Measurements from ENCODE around the gene BYSL. TPM values are rescaled to one million over a fixed set of nuclear protein-coding genes. Genes with fewer than 3 reads are reported as not detected.

BYSL gene
- total RNA-seq, 1 experiment from 2014 or later: 58.0 TPM

DNA sequence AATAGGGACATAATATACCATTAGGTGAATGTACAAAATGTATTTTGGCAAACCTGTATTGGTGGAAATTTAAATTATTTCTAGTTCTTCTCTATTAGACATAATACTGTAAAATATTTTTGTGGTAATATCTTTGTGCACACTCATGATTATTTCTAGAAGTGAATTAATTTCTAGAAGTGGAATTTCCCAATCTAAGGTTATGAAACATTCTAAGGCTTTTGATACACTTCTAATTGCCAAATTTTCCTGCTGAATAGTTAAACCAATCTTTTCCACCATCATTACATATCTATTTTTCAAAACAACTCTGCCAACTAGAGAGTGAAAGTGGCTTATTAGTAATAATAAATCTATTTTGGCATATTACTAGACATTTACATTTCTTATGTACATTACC lies 22.2 kb downstream of the BYSL start:
- DNase-seq (ENCODE audit: unreplicated experiment): no peak
- TF ChIP-seq, protein P1, sequence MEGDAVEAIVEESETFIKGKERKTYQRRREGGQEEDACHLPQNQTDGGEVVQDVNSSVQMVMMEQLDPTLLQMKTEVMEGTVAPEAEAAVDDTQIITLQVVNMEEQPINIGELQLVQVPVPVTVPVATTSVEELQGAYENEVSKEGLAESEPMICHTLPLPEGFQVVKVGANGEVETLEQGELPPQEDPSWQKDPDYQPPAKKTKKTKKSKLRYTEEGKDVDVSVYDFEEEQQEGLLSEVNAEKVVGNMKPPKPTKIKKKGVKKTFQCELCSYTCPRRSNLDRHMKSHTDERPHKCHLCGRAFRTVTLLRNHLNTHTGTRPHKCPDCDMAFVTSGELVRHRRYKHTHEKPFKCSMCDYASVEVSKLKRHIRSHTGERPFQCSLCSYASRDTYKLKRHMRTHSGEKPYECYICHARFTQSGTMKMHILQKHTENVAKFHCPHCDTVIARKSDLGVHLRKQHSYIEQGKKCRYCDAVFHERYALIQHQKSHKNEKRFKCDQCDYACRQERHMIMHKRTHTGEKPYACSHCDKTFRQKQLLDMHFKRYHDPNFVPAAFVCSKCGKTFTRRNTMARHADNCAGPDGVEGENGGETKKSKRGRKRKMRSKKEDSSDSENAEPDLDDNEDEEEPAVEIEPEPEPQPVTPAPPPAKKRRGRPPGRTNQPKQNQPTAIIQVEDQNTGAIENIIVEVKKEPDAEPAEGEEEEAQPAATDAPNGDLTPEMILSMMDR (IDR thresholded peaks at IDR 0.05; ENCODE audit: unreplicated experiment): no peak
- Mint-ChIP-seq H3K36me3 (ENCODE audit: insufficient read depth, unreplicated experiment) (peaks cover 43% of the 10 kb centered on the region), H3K27ac (ENCODE audit: low read depth, unreplicated experiment) (no peak overlapping the region), H3K9me3 (ENCODE audit: unreplicated experiment) (no peaks in the 10 kb centered on the region), H3K4me1 (ENCODE audit: insufficient read depth, unreplicated experiment) (peaks cover 21% of the 10 kb centered on the region), H3K27me3 (ENCODE audit: insufficient read depth, unreplicated experiment) (no peaks in the 10 kb centered on the region), H3K4me3 (ENCODE audit: unreplicated experiment) (no peak overlapping the region)
- intact Hi-C loops (cut with micrococcal nuclease): no loop called here
- ChIA-PET POLR2A (interaction anchor here (1.0 to 14.4 kb wide), 4 partner anchors 21 to 103 kb away, joined by 3 to 157 read pairs (median 72); partner anchors contain the start of genes BYSL, MED20 and TAF8), CTCF (interaction anchor here (1.1 to 10.1 kb wide), 3 partner anchors 22 to 103 kb away, joined by 3 to 117 read pairs (median 4); partner anchors contain the start of genes BYSL, MED20 and TAF8)
- BruUV-seq (replicated peaks): no TSS peak

- DNase-seq (ENCODE audit: unreplicated experiment): no peak
- no peaks in the 10 kb centered on the region for H3K9me3 Mint-ChIP-seq (ENCODE audit: unreplicated experiment)
- intact Hi-C loops (cut with micrococcal nuclease): no loop called here
- ChIA-PET POLR2A (no interaction called here), CTCF (interaction anchor here (0.9 to 1.3 kb wide), 3 partner anchors 8 to 162 kb away, joined by 3 to 8 read pairs (median 3); no protein-coding TSS in a partner anchor)
- no peak overlapping the region for H3K4me3 Mint-ChIP-seq (ENCODE audit: unreplicated experiment)
- no peaks in the 10 kb centered on the region for H3K4me1 Mint-ChIP-seq (ENCODE audit: insufficient read depth, unreplicated experiment)
- TF ChIP-seq, protein P1 (IDR thresholded peaks at IDR 0.05; ENCODE audit: unreplicated experiment): no peak
- H3K27me3 Mint-ChIP-seq (ENCODE audit: insufficient read depth, unreplicated experiment): no peaks in the 10 kb centered on the region
- BruUV-seq (replicated peaks): no TSS peak
- peaks cover 34% of the 10 kb centered on the region for H3K36me3 Mint-ChIP-seq (ENCODE audit: insufficient read depth, unreplicated experiment)
- H3K27ac Mint-ChIP-seq (ENCODE audit: low read depth, unreplicated experiment): no peak overlapping the region
These were observed 26.4 kb downstream of the BYSL start for GRCh38 chr6:41947581-41948220.

DNA sequence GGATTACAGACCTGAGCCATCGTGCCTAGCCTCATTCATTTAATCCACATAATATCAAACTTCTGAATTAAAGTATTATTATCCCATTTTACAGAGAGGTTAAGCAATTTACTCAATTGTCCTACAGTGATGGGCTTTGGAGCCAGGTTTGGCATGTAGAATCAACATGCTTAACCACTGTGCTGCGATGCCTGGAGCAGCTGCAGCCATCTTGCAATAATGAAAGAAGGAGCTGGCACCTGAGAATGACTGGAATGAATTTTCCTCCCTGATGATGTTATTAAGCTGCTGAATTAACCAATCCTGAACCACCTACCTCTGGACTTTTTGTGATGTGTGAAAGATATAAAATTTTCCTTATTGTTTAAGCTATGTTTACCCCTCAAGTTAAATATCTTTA lies 33.4 kb downstream of the BYSL start:
- CTCF ChIA-PET: interaction anchor here (0.9 to 1.5 kb wide), 2 partner anchors 34 to 163 kb away, joined by 3 to 4 read pairs; partner anchors contain the start of genes BYSL and MED20
- intact Hi-C loops (cut with micrococcal nuclease): no loop called here
- TF ChIP-seq, protein P1 (IDR thresholded peaks at IDR 0.05; ENCODE audit: unreplicated experiment): no peak
- H3K27me3 Mint-ChIP-seq (ENCODE audit: insufficient read depth, unreplicated experiment): no peaks in the 10 kb centered on the region
- no peak overlapping the region for H3K4me3 Mint-ChIP-seq (ENCODE audit: unreplicated experiment)
- no peak for DNase-seq (ENCODE audit: unreplicated experiment)
- H3K9me3 Mint-ChIP-seq (ENCODE audit: unreplicated experiment): no peaks in the 10 kb centered on the region
- POLR2A ChIA-PET: no interaction called here
- H3K27ac Mint-ChIP-seq (ENCODE audit: low read depth, unreplicated experiment): no peak overlapping the region
- BruUV-seq (replicated peaks): no TSS peak
- peaks cover 29% of the 10 kb centered on the region for H3K36me3 Mint-ChIP-seq (ENCODE audit: insufficient read depth, unreplicated experiment)
- H3K4me1 Mint-ChIP-seq (ENCODE audit: insufficient read depth, unreplicated experiment): no peaks in the 10 kb centered on the region

DNA sequence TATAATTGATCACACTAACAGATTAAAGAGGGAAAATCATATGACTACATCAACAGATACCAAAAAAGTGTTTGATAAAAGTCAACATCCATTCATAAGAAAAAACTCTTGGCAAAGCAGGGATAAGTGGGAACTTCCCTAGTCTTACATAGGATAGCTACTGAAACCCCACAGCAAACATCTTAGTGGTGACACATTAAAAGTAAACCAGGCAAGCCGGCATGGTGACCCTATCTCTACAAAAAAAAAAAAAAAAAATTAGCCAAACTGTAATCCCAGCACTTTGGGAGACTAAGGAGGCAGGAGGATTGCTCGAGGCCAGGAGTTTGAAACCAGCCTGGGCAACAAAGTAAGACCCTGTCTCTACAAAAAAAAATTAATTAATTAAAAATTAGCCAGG lies 34.1 kb downstream of the BYSL start:
- BruUV-seq (replicated peaks): no TSS peak
- intact Hi-C loops (cut with micrococcal nuclease): no loop called here
- no peak for DNase-seq (ENCODE audit: unreplicated experiment)
- H3K27ac Mint-ChIP-seq (ENCODE audit: low read depth, unreplicated experiment): no peak overlapping the region
- TF ChIP-seq, protein P1 (IDR thresholded peaks at IDR 0.05; ENCODE audit: unreplicated experiment): no peak
- no peaks in the 10 kb centered on the region for H3K9me3 Mint-ChIP-seq (ENCODE audit: unreplicated experiment)
- peaks cover 21% of the 10 kb centered on the region for H3K36me3 Mint-ChIP-seq (ENCODE audit: insufficient read depth, unreplicated experiment)
- H3K4me1 Mint-ChIP-seq (ENCODE audit: insufficient read depth, unreplicated experiment): no peaks in the 10 kb centered on the region
- H3K4me3 Mint-ChIP-seq (ENCODE audit: unreplicated experiment): no peak overlapping the region
- ChIA-PET POLR2A (interaction anchor here (0.5 to 0.6 kb wide), 2 partner anchors 20 to 25 kb away, joined by 3 read pairs; no protein-coding TSS in a partner anchor), CTCF (interaction anchor here (0.5 to 1.5 kb wide), 3 partner anchors 35 to 164 kb away, joined by 3 to 4 read pairs (median 3); partner anchors contain the start of genes BYSL and MED20)
- no peaks in the 10 kb centered on the region for H3K27me3 Mint-ChIP-seq (ENCODE audit: insufficient read depth, unreplicated experiment)

Data from MCF 10A (cell line).